Measurements from ENCODE around the gene TRABD2A. TPM values are rescaled to one million over a fixed set of nuclear protein-coding genes. Genes with fewer than 3 reads are reported as not detected.

TRABD2A gene
- polyA plus RNA-seq, 4 donors, result 2.0 to 35.5 (median 14.1) TPM

DNA sequence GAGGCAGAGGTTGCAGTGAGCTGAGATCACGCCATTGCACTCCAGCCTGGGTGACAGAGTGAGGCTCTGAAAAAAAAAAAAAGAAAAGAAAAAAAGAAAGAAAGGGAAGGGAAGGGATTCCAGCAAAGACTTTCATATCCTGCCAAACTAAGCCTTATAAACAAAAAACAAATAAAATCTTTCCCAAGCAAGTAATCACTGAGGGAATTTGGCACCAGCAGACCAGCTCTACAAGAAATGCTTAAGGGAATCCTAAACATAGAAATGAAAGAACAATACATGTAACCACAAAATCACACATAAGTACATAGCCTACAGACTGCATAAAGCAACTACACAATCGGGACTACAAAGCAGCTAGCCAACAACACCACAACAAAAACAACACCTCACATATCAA is 79.1 kb downstream of the TRABD2A start:
- no peaks in the 10 kb centered on the region for H3K4me1 ChIP-seq (ENCODE audit: control insufficient read depth in 3 of 3, insufficient read depth in 2 of 3, low read depth in 1 of 3, low read length in 2 of 3)
- H3K4me3 ChIP-seq (ENCODE audit: low read depth in 1 of 3, low read length in 3 of 3), result no peak overlapping the region
- 81 to 90% (median 86%) methylated on average over 2 of the region's 2 CpGs for WGBS, 3 donors
- DNase-seq (no peak), FAIRE-seq (no peak)
- peaks cover 0 to 7% of the 10 kb centered on the region in 2 donors for H3K9me3 ChIP-seq (ENCODE audit: control insufficient read depth in 2 of 2, insufficient read depth in 1 of 2, low read depth in 1 of 2, low read length in 1 of 2)
- H3K36me3 ChIP-seq (ENCODE audit: control insufficient read depth in 3 of 3, insufficient read depth in 2 of 3, low read depth in 1 of 3, low read length in 3 of 3), result no peaks in the 10 kb centered on the region
- H3K27ac ChIP-seq (ENCODE audit: low read depth in 1 of 3, low read length in 2 of 3), result no peak overlapping the region
- no peaks in the 10 kb centered on the region for H3K27me3 ChIP-seq (ENCODE audit: control insufficient read depth in 3 of 3, insufficient read depth in 3 of 3, low read length in 3 of 3)

DNA sequence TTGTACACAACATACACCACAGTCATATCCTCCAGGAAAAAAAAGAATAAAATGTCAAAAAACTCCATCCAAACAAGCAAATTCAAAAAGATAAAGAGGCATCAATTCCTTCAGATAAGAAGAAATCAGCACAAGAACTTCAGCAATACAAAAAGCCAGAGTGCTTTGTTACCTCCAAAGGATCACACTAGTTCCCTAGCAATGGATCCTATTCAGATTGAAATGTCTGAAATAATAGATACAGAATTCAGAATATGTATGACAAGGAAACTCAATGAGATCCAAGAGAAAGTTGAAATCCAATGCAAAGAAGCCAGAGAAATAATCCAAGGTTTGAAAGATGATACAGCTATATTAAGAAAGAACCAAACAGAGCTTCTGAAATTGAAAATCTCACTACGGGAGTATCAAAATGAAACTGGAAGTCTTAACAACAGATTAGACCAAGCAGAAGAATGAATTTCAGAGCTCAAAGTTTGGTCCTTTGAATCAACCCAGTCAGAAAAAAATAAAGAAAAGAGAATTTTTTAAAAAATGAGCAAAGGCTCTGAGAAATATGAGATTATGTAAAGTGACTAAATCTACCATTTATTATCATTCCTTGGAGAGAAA is 80.6 kb downstream of the TRABD2A start:
- DNase-seq, result no peak

DNA sequence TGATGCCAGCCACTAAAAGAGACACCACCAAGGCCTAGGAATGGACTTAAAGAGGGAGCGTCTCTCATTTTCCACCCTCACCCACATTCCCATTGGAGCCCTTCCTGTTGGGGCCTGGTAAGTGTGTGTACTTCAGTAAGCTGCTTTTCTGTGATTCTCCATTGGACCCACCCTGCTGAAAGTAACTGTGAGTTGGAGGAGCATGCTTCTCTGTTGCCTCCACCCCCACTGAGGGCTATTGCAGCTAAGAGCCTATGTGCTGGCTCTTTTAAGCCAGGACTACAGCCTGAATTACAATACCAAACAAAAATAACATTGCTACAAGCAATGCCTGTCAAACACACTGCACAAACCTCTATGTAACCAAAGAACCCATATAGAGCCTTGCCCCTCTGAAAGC is 81.1 kb downstream of the TRABD2A start:
- no peak overlapping the region for H3K4me3 ChIP-seq (ENCODE audit: low read depth in 1 of 3, low read length in 3 of 3)
- no peak overlapping the region for H3K27ac ChIP-seq (ENCODE audit: low read depth in 1 of 3, low read length in 2 of 3)
- DNase-seq (no peak), FAIRE-seq (no peak)
- 100% methylated on average over 1 of the region's 1 CpG for WGBS, 3 donors
- peaks cover 0 to 7% of the 10 kb centered on the region in 2 donors for H3K9me3 ChIP-seq (ENCODE audit: control insufficient read depth in 2 of 2, insufficient read depth in 1 of 2, low read depth in 1 of 2, low read length in 1 of 2)
- H3K27me3 ChIP-seq (ENCODE audit: control insufficient read depth in 3 of 3, insufficient read depth in 3 of 3, low read length in 3 of 3), result no peaks in the 10 kb centered on the region
- no peaks in the 10 kb centered on the region for H3K36me3 ChIP-seq (ENCODE audit: control insufficient read depth in 3 of 3, insufficient read depth in 2 of 3, low read depth in 1 of 3, low read length in 3 of 3)
- H3K4me1 ChIP-seq (ENCODE audit: control insufficient read depth in 3 of 3, insufficient read depth in 2 of 3, low read depth in 1 of 3, low read length in 2 of 3), result no peaks in the 10 kb centered on the region

More for the DNA sequence above, 80.6 kb downstream of the TRABD2A start:
- Histone ChIP-seq H3K9me3 (ENCODE audit: control insufficient read depth in 2 of 2, insufficient read depth in 1 of 2, low read depth in 1 of 2, low read length in 1 of 2) (peaks cover 0 to 7% of the 10 kb centered on the region in 2 donors), H3K4me3 (ENCODE audit: low read depth in 1 of 3, low read length in 3 of 3) (no peak overlapping the region), H3K27ac (ENCODE audit: low read depth in 1 of 3, low read length in 2 of 3) (no peak overlapping the region), H3K36me3 (ENCODE audit: control insufficient read depth in 3 of 3, insufficient read depth in 2 of 3, low read depth in 1 of 3, low read length in 3 of 3) (no peaks in the 10 kb centered on the region), H3K4me1 (ENCODE audit: control insufficient read depth in 3 of 3, insufficient read depth in 2 of 3, low read depth in 1 of 3, low read length in 2 of 3) (no peaks in the 10 kb centered on the region), H3K27me3 (ENCODE audit: control insufficient read depth in 3 of 3, insufficient read depth in 3 of 3, low read length in 3 of 3) (no peaks in the 10 kb centered on the region)
- 53 to 66% (median 65%) methylated on average over 1 of the region's 1 CpG for WGBS, 3 donors
- no peak for FAIRE-seq

DNA sequence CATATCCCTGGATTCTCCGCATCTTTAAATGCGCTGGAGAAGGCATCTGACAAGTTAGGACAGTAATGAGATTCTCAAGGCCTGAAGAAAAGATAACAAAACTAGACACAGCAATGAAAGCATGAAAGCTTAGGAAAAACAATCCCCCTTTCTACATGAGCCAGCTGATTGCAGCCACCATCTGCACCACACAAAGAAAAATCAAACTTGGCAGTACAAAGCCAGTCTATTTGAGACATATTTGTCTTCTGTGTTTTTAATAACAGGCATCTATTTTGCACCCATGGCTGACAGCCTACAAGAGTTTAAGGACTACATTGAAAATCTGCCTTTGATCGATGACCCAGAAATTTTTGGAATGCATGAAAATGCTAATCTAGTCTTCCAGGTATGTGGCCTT is 83.6 kb downstream of the TRABD2A start:
- Histone ChIP-seq H3K27ac (ENCODE audit: low read depth in 1 of 3, low read length in 2 of 3) (no peak overlapping the region), H3K36me3 (ENCODE audit: control insufficient read depth in 3 of 3, insufficient read depth in 2 of 3, low read depth in 1 of 3, low read length in 3 of 3) (no peaks in the 10 kb centered on the region), H3K4me3 (ENCODE audit: low read depth in 1 of 3, low read length in 3 of 3) (no peak overlapping the region), H3K9me3 (ENCODE audit: control insufficient read depth in 2 of 2, insufficient read depth in 1 of 2, low read depth in 1 of 2, low read length in 1 of 2) (peaks cover 0 to 10% of the 10 kb centered on the region in 2 donors), H3K27me3 (ENCODE audit: control insufficient read depth in 3 of 3, insufficient read depth in 3 of 3, low read length in 3 of 3) (no peaks in the 10 kb centered on the region), H3K4me1 (ENCODE audit: control insufficient read depth in 3 of 3, insufficient read depth in 2 of 3, low read depth in 1 of 3, low read length in 2 of 3) (no peaks in the 10 kb centered on the region)
- FAIRE-seq, result no peak
- no peak for DNase-seq
- 96 to 98% (median 97%) methylated on average over 3 of the region's 3 CpGs for WGBS, 3 donors

DNA sequence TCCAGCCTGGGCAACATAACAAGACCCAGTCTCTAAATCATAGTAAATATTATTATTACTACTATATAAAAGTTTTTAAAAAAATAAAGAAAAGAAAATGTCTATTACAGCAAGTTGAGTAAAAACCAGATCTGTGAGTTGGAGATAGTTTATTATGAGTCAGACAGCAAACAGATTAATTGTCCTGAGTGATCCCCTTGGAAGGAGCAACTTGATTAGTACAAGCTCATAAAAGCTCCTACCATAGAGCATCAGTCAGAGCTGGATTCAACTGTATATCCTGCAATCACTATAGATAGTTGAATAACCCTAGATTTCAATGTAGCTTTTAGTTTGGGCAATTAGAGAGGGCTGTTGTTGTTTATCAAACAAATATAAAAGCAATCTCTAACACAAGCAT is 84.1 kb downstream of the TRABD2A start:
- Histone ChIP-seq H3K4me1 (ENCODE audit: control insufficient read depth in 3 of 3, insufficient read depth in 2 of 3, low read depth in 1 of 3, low read length in 2 of 3) (no peaks in the 10 kb centered on the region), H3K9me3 (ENCODE audit: control insufficient read depth in 2 of 2, insufficient read depth in 1 of 2, low read depth in 1 of 2, low read length in 1 of 2) (peaks cover 0 to 7% of the 10 kb centered on the region in 2 donors)

DNA sequence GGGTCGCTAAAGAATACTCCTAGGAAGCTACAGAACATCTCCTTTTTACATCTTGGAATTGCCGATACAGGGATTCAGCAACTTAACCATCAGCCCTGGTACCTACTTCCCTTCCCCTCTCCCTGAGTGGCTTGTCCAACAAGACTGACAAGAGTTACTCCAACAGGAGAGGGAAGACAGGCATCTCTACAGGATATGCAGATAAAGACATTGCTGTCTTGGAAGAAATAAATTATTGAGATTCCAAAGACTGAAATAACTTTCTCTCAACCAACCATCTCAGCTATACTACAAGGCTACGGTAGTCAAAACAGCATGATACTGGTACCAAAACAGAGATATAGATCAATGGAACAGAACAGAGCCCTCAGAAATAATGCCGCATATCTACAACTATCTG is 87.2 kb downstream of the TRABD2A start:
- FAIRE-seq, result no peak

More for the DNA sequence above, 84.1 kb downstream of the TRABD2A start:
- Histone ChIP-seq H3K27ac (ENCODE audit: low read depth in 1 of 3, low read length in 2 of 3) (no peak overlapping the region), H3K4me3 (ENCODE audit: low read depth in 1 of 3, low read length in 3 of 3) (no peak overlapping the region), H3K27me3 (ENCODE audit: control insufficient read depth in 3 of 3, insufficient read depth in 3 of 3, low read length in 3 of 3) (no peaks in the 10 kb centered on the region), H3K36me3 (ENCODE audit: control insufficient read depth in 3 of 3, insufficient read depth in 2 of 3, low read depth in 1 of 3, low read length in 3 of 3) (no peaks in the 10 kb centered on the region)
- FAIRE-seq, result no peak
- no peak for DNase-seq

DNA sequence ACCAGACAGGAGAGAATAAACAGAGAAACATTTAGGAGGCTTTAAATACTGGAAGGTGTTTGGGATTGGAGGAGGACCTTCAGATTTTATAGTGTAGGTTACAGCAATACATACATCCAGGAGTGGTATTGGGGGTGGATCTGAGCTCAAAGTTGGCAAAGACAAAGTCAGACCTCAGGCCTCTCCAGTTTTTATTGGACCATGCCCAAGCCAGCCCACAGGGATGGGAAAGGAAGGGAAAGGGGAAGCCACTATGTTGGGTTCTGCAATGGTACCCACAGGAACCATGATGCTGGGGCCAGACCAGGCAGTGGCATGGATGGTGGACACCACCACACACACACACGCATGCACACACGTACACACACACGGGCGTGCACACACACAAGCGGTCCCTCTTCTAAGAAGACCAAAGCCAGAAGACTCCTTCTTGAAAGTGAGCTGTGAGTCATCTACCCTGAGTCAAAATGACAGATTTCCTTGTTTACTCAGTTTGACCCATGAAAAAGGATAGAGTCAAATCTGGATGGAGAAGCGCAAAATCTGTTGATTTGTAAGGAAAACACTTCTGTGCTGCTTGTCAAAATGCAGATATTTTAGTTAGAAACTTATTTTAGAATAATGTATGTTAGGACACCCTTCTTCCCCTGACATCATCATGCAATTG is 87.9 kb downstream of the TRABD2A start:
- H3K4me1 ChIP-seq (ENCODE audit: control insufficient read depth in 3 of 3, insufficient read depth in 2 of 3, low read depth in 1 of 3, low read length in 2 of 3), result no peaks in the 10 kb centered on the region
- 90 to 98% (median 91%) methylated on average over 6 of the region's 6 CpGs for WGBS, 3 donors
- no peak for FAIRE-seq
- H3K27me3 ChIP-seq (ENCODE audit: control insufficient read depth in 3 of 3, insufficient read depth in 3 of 3, low read length in 3 of 3), result no peaks in the 10 kb centered on the region
- H3K4me3 ChIP-seq (ENCODE audit: low read depth in 1 of 3, low read length in 3 of 3), result no peak overlapping the region
- H3K27ac ChIP-seq (ENCODE audit: low read depth in 1 of 3, low read length in 2 of 3), result no peak overlapping the region
- H3K36me3 ChIP-seq (ENCODE audit: control insufficient read depth in 3 of 3, insufficient read depth in 2 of 3, low read depth in 1 of 3, low read length in 3 of 3), result no peaks in the 10 kb centered on the region
- DNase-seq, result no peak
- H3K9me3 ChIP-seq (ENCODE audit: control insufficient read depth in 2 of 2, insufficient read depth in 1 of 2, low read depth in 1 of 2, low read length in 1 of 2), result peaks cover 0 to 3% of the 10 kb centered on the region in 2 donors

More for the DNA sequence above, 87.2 kb downstream of the TRABD2A start:
- Histone ChIP-seq H3K4me3 (ENCODE audit: low read depth in 1 of 3, low read length in 3 of 3) (no peak overlapping the region), H3K9me3 (ENCODE audit: control insufficient read depth in 2 of 2, insufficient read depth in 1 of 2, low read depth in 1 of 2, low read length in 1 of 2) (peaks cover 0 to 3% of the 10 kb centered on the region in 2 donors), H3K4me1 (ENCODE audit: control insufficient read depth in 3 of 3, insufficient read depth in 2 of 3, low read depth in 1 of 3, low read length in 2 of 3) (no peaks in the 10 kb centered on the region), H3K36me3 (ENCODE audit: control insufficient read depth in 3 of 3, insufficient read depth in 2 of 3, low read depth in 1 of 3, low read length in 3 of 3) (no peaks in the 10 kb centered on the region), H3K27ac (ENCODE audit: low read depth in 1 of 3, low read length in 2 of 3) (no peak overlapping the region), H3K27me3 (ENCODE audit: control insufficient read depth in 3 of 3, insufficient read depth in 3 of 3, low read length in 3 of 3) (no peaks in the 10 kb centered on the region)
- no peak for DNase-seq
- 89 to 93% (median 92%) methylated on average over 3 of the region's 4 CpGs for WGBS, 3 donors

DNA sequence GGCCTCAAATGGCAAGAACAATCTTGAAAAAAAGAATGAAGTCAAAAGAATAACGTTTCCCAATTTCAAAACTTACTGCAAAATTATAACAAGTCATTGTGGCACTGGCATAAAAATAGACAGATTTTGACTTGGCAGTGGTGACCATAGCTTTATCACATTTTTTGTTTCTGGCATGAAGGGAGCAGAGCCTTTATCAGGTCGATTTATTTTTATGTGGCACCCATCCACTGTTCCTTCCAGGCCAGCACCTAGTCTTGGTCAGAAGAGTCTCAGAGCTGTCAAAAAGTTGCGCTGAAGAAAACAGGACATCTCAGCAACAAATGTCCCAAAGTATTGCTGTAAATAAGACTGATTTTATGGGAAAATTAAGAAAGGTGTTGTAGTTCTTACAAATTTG is 92.4 kb downstream of the TRABD2A start:
- WGBS, 3 donors, result 75 to 82% (median 82%) methylated on average over 3 of the region's 3 CpGs
- Histone ChIP-seq H3K4me3 (ENCODE audit: low read depth in 1 of 3, low read length in 3 of 3) (no peak overlapping the region), H3K4me1 (ENCODE audit: control insufficient read depth in 3 of 3, insufficient read depth in 2 of 3, low read depth in 1 of 3, low read length in 2 of 3) (no peaks in the 10 kb centered on the region), H3K9me3 (ENCODE audit: control insufficient read depth in 2 of 2, insufficient read depth in 1 of 2, low read depth in 1 of 2, low read length in 1 of 2) (peaks cover 0 to under 1% of the 10 kb centered on the region in 2 donors), H3K27me3 (ENCODE audit: control insufficient read depth in 3 of 3, insufficient read depth in 3 of 3, low read length in 3 of 3) (no peaks in the 10 kb centered on the region), H3K27ac (ENCODE audit: low read depth in 1 of 3, low read length in 2 of 3) (no peak overlapping the region), H3K36me3 (ENCODE audit: control insufficient read depth in 3 of 3, insufficient read depth in 2 of 3, low read depth in 1 of 3, low read length in 3 of 3) (no peaks in the 10 kb centered on the region)
- DNase-seq, result no peak
- FAIRE-seq, result no peak

DNA sequence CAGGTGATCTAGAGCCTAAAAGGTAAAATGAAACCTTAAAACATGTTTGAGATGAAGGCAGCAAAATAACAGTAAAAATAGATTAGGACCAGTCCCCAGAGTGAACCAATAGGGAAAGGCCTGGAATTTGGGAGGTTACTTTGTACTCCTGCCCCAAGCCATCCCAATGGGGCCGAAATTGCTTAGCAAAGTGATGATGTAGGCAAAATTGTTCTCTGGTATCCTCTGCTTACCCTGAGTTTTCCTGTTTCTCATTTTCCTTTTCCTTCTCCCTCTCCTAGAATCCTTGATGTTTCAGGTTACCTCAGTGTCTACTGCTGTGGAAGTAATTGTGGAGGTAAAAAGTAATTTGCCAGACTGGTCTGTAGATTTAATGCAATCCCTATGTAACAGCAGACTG is 92.9 kb downstream of the TRABD2A start:
- FAIRE-seq, result no peak
- H3K36me3 ChIP-seq (ENCODE audit: control insufficient read depth in 3 of 3, insufficient read depth in 2 of 3, low read depth in 1 of 3, low read length in 3 of 3), result no peaks in the 10 kb centered on the region
- WGBS, 3 donors, result 47 to 89% (median 55%) methylated on average over 1 of the region's 1 CpG
- no peaks in the 10 kb centered on the region for H3K9me3 ChIP-seq (ENCODE audit: control insufficient read depth in 2 of 2, insufficient read depth in 1 of 2, low read depth in 1 of 2, low read length in 1 of 2)
- DNase-seq, result no peak
- no peak overlapping the region for H3K4me3 ChIP-seq (ENCODE audit: low read depth in 1 of 3, low read length in 3 of 3)
- no peaks in the 10 kb centered on the region for H3K4me1 ChIP-seq (ENCODE audit: control insufficient read depth in 3 of 3, insufficient read depth in 2 of 3, low read depth in 1 of 3, low read length in 2 of 3)
- no peak overlapping the region for H3K27ac ChIP-seq (ENCODE audit: low read depth in 1 of 3, low read length in 2 of 3)
- H3K27me3 ChIP-seq (ENCODE audit: control insufficient read depth in 3 of 3, insufficient read depth in 3 of 3, low read length in 3 of 3), result no peaks in the 10 kb centered on the region
